Naive B cell (primary cell): Measurements from ENCODE around the gene GMPR2. TPM values are rescaled to one million over a fixed set of nuclear protein-coding genes. Genes with fewer than 3 reads are reported as not detected.

ENCODE experiments used
- ATAC-seq, 2 donors: fragments of 150-1000 bp; cut with Tn5 transposase; 2 replicates each; pipeline ENCODE4 v1.10.0; 2021; ENCODE audit warnings: low read depth in 2 of 2, mild to moderate bottlenecking in 2 of 2, moderate library complexity in 2 of 2
- DNase-seq: peaks from one replicate; pipeline ENCODE4 v3.0.0; 2022
- H3K27ac Mint-ChIP-seq, 6 donors: one replicate each; pipeline ENCODE4 v1.8.0; 2020 to 2022; ENCODE audit warnings: mild to moderate bottlenecking in 6 of 6, mixed read lengths in 6 of 6, moderate library complexity in 5 of 6, inconsistent platforms in 2 of 6
- H3K27me3 Mint-ChIP-seq, 3 donors: one replicate each; pipeline ENCODE4 v1.8.0; 2021 to 2022; ENCODE audit warnings: mixed read lengths in 3 of 3, mild to moderate bottlenecking in 1 of 3
- H3K36me3 Mint-ChIP-seq, 2 donors: one replicate each; pipeline ENCODE4 v1.8.0; 2020 to 2022; ENCODE audit warnings: mixed read lengths in 2 of 2, inconsistent platforms in 1 of 2, mild to moderate bottlenecking in 1 of 2
- H3K4me1 Mint-ChIP-seq, 3 donors: one replicate each; pipeline ENCODE4 v1.8.0; 2020 to 2022; ENCODE audit warnings: mixed read lengths in 3 of 3, inconsistent platforms in 1 of 3, mild to moderate bottlenecking in 1 of 3, moderate library complexity in 1 of 3
- H3K4me3 Mint-ChIP-seq, 8 donors: one replicate each; pipeline ENCODE4 v1.8.0; 2020 to 2022; ENCODE audit warnings: mild to moderate bottlenecking in 8 of 8, mixed read lengths in 8 of 8, moderate library complexity in 8 of 8, inconsistent platforms in 2 of 8
- H3K9me3 Mint-ChIP-seq, 7 donors: one replicate each; pipeline ENCODE4 v1.8.0; 2020 to 2022; ENCODE audit warnings: mixed read lengths in 7 of 7, mild to moderate bottlenecking in 5 of 7, inconsistent platforms in 2 of 7, moderate library complexity in 1 of 7
- polyA plus RNA-seq, 6 donors: library from polyadenylated mRNA; unstranded; fragments of 300-500 nt; fragmentation: Illumina TruSeq; gene quantifications; one replicate each; pipeline ENCODE4 v1.2.3, GENCODE V29; 2021; ENCODE audit warnings: low read depth in 6 of 6

GMPR2 gene
- polyA plus RNA-seq, 6 donors from 2014 or later: 90.3 to 120 (median 99.2) TPM

GRCh38 chr14:24285351-24285750 lies 52.6 kb downstream of the GMPR2 start:
- ATAC-seq: no peak

DNA sequence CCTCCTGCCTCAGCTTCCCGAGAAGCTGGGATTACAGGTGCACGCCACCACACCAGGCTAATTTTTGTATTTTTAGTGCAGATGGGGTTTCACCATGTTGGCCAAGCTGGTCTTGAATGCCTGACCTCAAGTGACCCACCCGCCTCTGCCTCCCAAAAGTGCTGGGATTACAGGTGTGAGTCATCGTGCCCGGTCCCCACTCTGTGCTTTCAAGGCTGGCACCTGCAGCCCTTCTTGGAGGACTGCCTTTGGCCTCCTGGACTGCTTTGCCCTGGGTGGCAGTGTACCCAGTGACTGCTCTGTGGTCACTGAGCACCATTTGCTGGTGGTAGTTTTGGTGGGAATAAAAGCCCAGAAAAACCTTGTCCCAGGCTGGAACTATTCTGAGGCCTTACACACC lies 54.3 kb downstream of the GMPR2 start:
- no peak for ATAC-seq
- Mint-ChIP-seq H3K4me1 (peaks cover 17 to 30% (median 20%) of the 10 kb centered on the region in 3 donors), H3K4me3 (no peak overlapping the region), H3K27ac (no peak overlapping the region), H3K9me3 (no peaks in the 10 kb centered on the region), H3K27me3 (no peaks in the 10 kb centered on the region), H3K36me3 (peaks cover 13 to 15% of the 10 kb centered on the region in 2 donors)
- no peak for DNase-seq

More at GRCh38 chr14:24285351-24285750, 52.6 kb downstream of the GMPR2 start:
- Mint-ChIP-seq H3K4me3 (no peak overlapping the region), H3K27ac (peak overlapping the region in 1 of 6 donors; percentile 11), H3K27me3 (no peaks in the 10 kb centered on the region), H3K4me1 (peaks cover 22 to 36% (median 28%) of the 10 kb centered on the region in 3 donors), H3K9me3 (no peaks in the 10 kb centered on the region), H3K36me3 (peaks cover 2% of the 10 kb centered on the region in 2 donors)
- DNase-seq: no peak

Other genes with a start within 250 kb of the GMPR2 start
- 10 to 100 TPM in 5 of 6 donors, 1 to 10 TPM in 1; 8.6 to 18.3 (median 16.9) TPM for gene DHRS4L2, start 244.0 kb upstream of the GMPR2 start, polyA plus RNA-seq
- gene CARMIL3, start 180.9 kb upstream of the GMPR2 start, polyA plus RNA-seq: under 1 TPM in 2 of 6 donors, not detected in 4; 0.10 to 0.11 TPM
- gene CPNE6, start 161.4 kb upstream of the GMPR2 start, polyA plus RNA-seq: 1 to 10 TPM in 1 of 6 donors, not detected in 5; 1.1 TPM
- 10 to 100 TPM; 26.5 to 48.0 (median 36.8) TPM for gene PCK2, start 138.6 kb upstream of the GMPR2 start, polyA plus RNA-seq
- gene DCAF11, start 118.2 kb upstream of the GMPR2 start, polyA plus RNA-seq: 100 to 1,000 TPM in 1 of 6 donors, 10 to 100 TPM in 5; 65.8 to 106 (median 78.5) TPM
- 1 to 10 TPM; 2.3 to 8.9 (median 6.4) TPM for gene NRL, start 118.0 kb upstream of the GMPR2 start, polyA plus RNA-seq
- 1 to 10 TPM in 1 of 6 donors, under 1 TPM in 4, not detected in 1; 0.29 to 1.4 (median 0.53) TPM for gene FITM1, start 102.3 kb upstream of the GMPR2 start, polyA plus RNA-seq
- 100 to 1,000 TPM; 704 to 932 (median 769) TPM for gene PSME1, start 96.7 kb upstream of the GMPR2 start, polyA plus RNA-seq
- gene EMC9, start 91.3 kb upstream of the GMPR2 start, polyA plus RNA-seq: 10 to 100 TPM in 2 of 6 donors, 1 to 10 TPM in 4; 5.9 to 15.3 (median 9.2) TPM
- gene PSME2, start 86.3 kb upstream of the GMPR2 start, polyA plus RNA-seq: 100 to 1,000 TPM; 257 to 514 (median 294) TPM
- gene RNF31, start 85.4 kb upstream of the GMPR2 start, polyA plus RNA-seq: 10 to 100 TPM; 21.0 to 47.2 (median 32.1) TPM
- gene IRF9, start 71.7 kb upstream of the GMPR2 start, polyA plus RNA-seq: 100 to 1,000 TPM in 3 of 6 donors, 10 to 100 TPM in 3; 86.7 to 140 (median 97.2) TPM
- 1 to 10 TPM; 3.6 to 9.6 (median 6.9) TPM for gene REC8, start 60.8 kb upstream of the GMPR2 start, polyA plus RNA-seq
- 10 to 100 TPM in 5 of 6 donors, 1 to 10 TPM in 1; 5.4 to 19.0 (median 12.6) TPM for gene IPO4, start 44.1 kb upstream of the GMPR2 start, polyA plus RNA-seq
- gene TM9SF1, start 37.5 kb upstream of the GMPR2 start, polyA plus RNA-seq: 10 to 100 TPM; 34.5 to 43.9 (median 37.0) TPM
- 1 to 10 TPM in 3 of 6 donors, under 1 TPM in 2, not detected in 1; 0.36 to 1.7 (median 1.4) TPM for gene TSSK4, start 27.2 kb upstream of the GMPR2 start, polyA plus RNA-seq
- 100 to 1,000 TPM; 139 to 167 (median 157) TPM for gene CHMP4A, start 19.4 kb upstream of the GMPR2 start, polyA plus RNA-seq
- gene MDP1, start 16.9 kb upstream of the GMPR2 start, polyA plus RNA-seq: 10 to 100 TPM; 32.7 to 48.2 (median 37.3) TPM
- gene NEDD8, start 562 bp upstream of the GMPR2 start, polyA plus RNA-seq: 100 to 1,000 TPM; 306 to 385 (median 326) TPM
- 100 to 1,000 TPM; 238 to 289 (median 254) TPM for gene TINF2, start 9.7 kb downstream of the GMPR2 start, polyA plus RNA-seq
- gene TGM1, start 30.2 kb downstream of the GMPR2 start, polyA plus RNA-seq: not detected
- 10 to 100 TPM; 22.2 to 36.2 (median 22.8) TPM for gene RABGGTA, start 38.7 kb downstream of the GMPR2 start, polyA plus RNA-seq
- gene DHRS1, start 66.9 kb downstream of the GMPR2 start, polyA plus RNA-seq: 10 to 100 TPM; 20.4 to 38.5 (median 29.3) TPM
- gene NOP9, start 66.9 kb downstream of the GMPR2 start, polyA plus RNA-seq: 1 to 10 TPM in 5 of 6 donors, under 1 TPM in 1; 0.83 to 2.4 (median 1.3) TPM
- gene CIDEB, start 75.0 kb downstream of the GMPR2 start, polyA plus RNA-seq: 10 to 100 TPM in 1 of 6 donors, 1 to 10 TPM in 5; 4.9 to 10.4 (median 8.1) TPM
- gene LTB4R2, start 77.2 kb downstream of the GMPR2 start, polyA plus RNA-seq: 1 to 10 TPM in 1 of 6 donors, under 1 TPM in 5; 0.28 to 1.2 (median 0.69) TPM
- gene LTB4R, start 78.6 kb downstream of the GMPR2 start, polyA plus RNA-seq: 1 to 10 TPM; 1.4 to 2.4 (median 2.1) TPM
- under 1 TPM in 3 of 6 donors, not detected in 3; 0.29 to 0.53 (median 0.32) TPM for gene ADCY4, start 102.1 kb downstream of the GMPR2 start, polyA plus RNA-seq
- 10 to 100 TPM in 2 of 6 donors, 1 to 10 TPM in 3, not detected in 1; 7.7 to 12.9 (median 9.3) TPM for gene RIPK3, start 107.1 kb downstream of the GMPR2 start, polyA plus RNA-seq
- under 1 TPM in 2 of 6 donors, not detected in 4; 0.19 to 0.43 TPM for gene NFATC4, start 135.3 kb downstream of the GMPR2 start, polyA plus RNA-seq
- under 1 TPM in 2 of 6 donors, not detected in 4; 0.05 to 0.14 TPM for gene NYNRIN, start 166.1 kb downstream of the GMPR2 start, polyA plus RNA-seq
- gene CBLN3, start 196.7 kb downstream of the GMPR2 start, polyA plus RNA-seq: 1 to 10 TPM in 5 of 6 donors, under 1 TPM in 1; 0.70 to 2.6 (median 2.1) TPM
- gene KHNYN, start 197.0 kb downstream of the GMPR2 start, polyA plus RNA-seq: 10 to 100 TPM; 22.8 to 39.8 (median 24.0) TPM
- 100 to 1,000 TPM in 2 of 6 donors, 10 to 100 TPM in 4; 79.5 to 106 (median 87.5) TPM for gene SDR39U1, start 209.8 kb downstream of the GMPR2 start, polyA plus RNA-seq